ENCODE data around the gene APH1B.
"Not testable (repeated sequence)": the region's sequence is repeated elsewhere in the genome, so short reads cannot be mapped to it uniquely, and the experiment has no call there.

Gene APH1B

GRCh38 chr15:63294359-63294758, 17.0 kb downstream of the APH1B start:
- DNase-seq (ENCODE audit: low read depth in 1 of 2, low spot score in 1 of 2): no peak

- DNase-seq (ENCODE audit: low read depth in 1 of 2, low spot score in 1 of 2): no peak
These were observed 17.9 kb downstream of the APH1B start for GRCh38 chr15:63295341-63295740.

- no peak for DNase-seq (ENCODE audit: low read depth in 1 of 2, low spot score in 1 of 2)
These were observed 18.8 kb downstream of the APH1B start for GRCh38 chr15:63296195-63296594.

GRCh38 chr15:63299943-63300575, 22.7 kb downstream of the APH1B start:
- no peak for DNase-seq (ENCODE audit: low read depth in 1 of 2, low spot score in 1 of 2)

- no peak for DNase-seq (ENCODE audit: low read depth in 1 of 2, low spot score in 1 of 2)
These were observed 23.7 kb downstream of the APH1B start for GRCh38 chr15:63301088-63301487.

GRCh38 chr15:63305260-63305659, 27.9 kb downstream of the APH1B start:
- DNase-seq (ENCODE audit: low read depth in 1 of 2, low spot score in 1 of 2): no peak

- no peak for DNase-seq (ENCODE audit: low read depth in 1 of 2, low spot score in 1 of 2)
These were observed 29.2 kb downstream of the APH1B start for GRCh38 chr15:63306492-63307073.

- no peak for DNase-seq (ENCODE audit: low read depth in 1 of 2, low spot score in 1 of 2)
These were observed 31.1 kb downstream of the APH1B start for GRCh38 chr15:63308491-63308890.

- DNase-seq (ENCODE audit: low read depth in 1 of 2, low spot score in 1 of 2): no peak
These were observed 31.5 kb downstream of the APH1B start for GRCh38 chr15:63308947-63309346.

GRCh38 chr15:63310646-63311045, 33.2 kb downstream of the APH1B start:
- DNase-seq (ENCODE audit: low read depth in 1 of 2, low spot score in 1 of 2): no peak

GRCh38 chr15:63312286-63312685, 34.9 kb downstream of the APH1B start:
- DNase-seq (ENCODE audit: low read depth in 1 of 2, low spot score in 1 of 2): no peak

- DNase-seq (ENCODE audit: low read depth in 1 of 2, low spot score in 1 of 2): no peak
These were observed 36.4 kb downstream of the APH1B start for GRCh38 chr15:63313825-63314224.

- DNase-seq (ENCODE audit: low read depth in 1 of 2, low spot score in 1 of 2): no peak
These were observed 37.0 kb downstream of the APH1B start for GRCh38 chr15:63314409-63314808.

- DNase-seq (ENCODE audit: low read depth in 1 of 2, low spot score in 1 of 2): no peak
These were observed 40.9 kb downstream of the APH1B start for GRCh38 chr15:63318344-63318743.

GRCh38 chr15:63319065-63319464, 41.7 kb downstream of the APH1B start:
- no peak for DNase-seq (ENCODE audit: low read depth in 1 of 2, low spot score in 1 of 2)

GRCh38 chr15:63320446-63320845, 43.0 kb downstream of the APH1B start:
- DNase-seq (ENCODE audit: low read depth in 1 of 2, low spot score in 1 of 2): not testable (repeated sequence)

GRCh38 chr15:63320981-63321380, 43.6 kb downstream of the APH1B start:
- not testable (repeated sequence) for DNase-seq (ENCODE audit: low read depth in 1 of 2, low spot score in 1 of 2)

GRCh38 chr15:63321462-63321861, 44.1 kb downstream of the APH1B start:
- no peak for DNase-seq (ENCODE audit: low read depth in 1 of 2, low spot score in 1 of 2)

GRCh38 chr15:63322541-63322940, 45.1 kb downstream of the APH1B start:
- no peak for DNase-seq (ENCODE audit: low read depth in 1 of 2, low spot score in 1 of 2)

GRCh38 chr15:63323798-63324563, 46.6 kb downstream of the APH1B start:
- no peak for DNase-seq (ENCODE audit: low read depth in 1 of 2, low spot score in 1 of 2)

GRCh38 chr15:63324770-63325169, 47.4 kb downstream of the APH1B start:
- DNase-seq (ENCODE audit: low read depth in 1 of 2, low spot score in 1 of 2): no peak

- DNase-seq (ENCODE audit: low read depth in 1 of 2, low spot score in 1 of 2): no peak
These were observed 50.4 kb downstream of the APH1B start for GRCh38 chr15:63327648-63328421.

All from stimulated activated CD4-positive, alpha-beta T cell treated with anti-CD3 and anti-CD28 coated beads, Interleukin-15, amount 100 ng/mL, for 1 hour (primary cell).